Measurements from ENCODE around the gene ALG1.
"Not testable (repeated sequence)": the region's sequence is repeated elsewhere in the genome, so short reads cannot be mapped to it uniquely, and the experiment has no call there.

Gene ALG1

GRCh38 chr16:5065813-5066212, 5.8 kb upstream of the ALG1 start, which contains the start of gene C16orf89:
TSS of gene C16orf89 (minus strand) at chr16:5065956. CDS start at chr16:5065908, 48 bp downstream.
- no peak for FAIRE-seq
- no peak for DNase-seq (ENCODE audit: insufficient read length)
- TF ChIP-seq POLR2A (IDR thresholded peaks at IDR 0.05; ENCODE audit: low read depth, low read length): no peak
- no peak for TF ChIP-seq TAF1 (IDR thresholded peaks at IDR 0.05; ENCODE audit: borderline replicate concordance, low read depth, low read length)
- no peak for TF ChIP-seq POLR2AphosphoS5 (IDR thresholded peaks at IDR 0.05; ENCODE audit: low read depth, low read length)

- no peak for TF ChIP-seq POLR2A (IDR thresholded peaks at IDR 0.05; ENCODE audit: low read depth, low read length)
- no peak for TF ChIP-seq TAF1 (IDR thresholded peaks at IDR 0.05; ENCODE audit: borderline replicate concordance, low read depth, low read length)
- no peak for TF ChIP-seq POLR2AphosphoS5 (IDR thresholded peaks at IDR 0.05; ENCODE audit: low read depth, low read length)
- FAIRE-seq (no peak), DNase-seq (ENCODE audit: insufficient read length) (no peak)
These were observed 5.1 kb upstream of the ALG1 start for GRCh38 chr16:5066511-5066910.

- no peak for TF ChIP-seq TAF1 (IDR thresholded peaks at IDR 0.05; ENCODE audit: borderline replicate concordance, low read depth, low read length)
- no peak for TF ChIP-seq POLR2AphosphoS5 (IDR thresholded peaks at IDR 0.05; ENCODE audit: low read depth, low read length)
- TF ChIP-seq POLR2A (IDR thresholded peaks at IDR 0.05; ENCODE audit: low read depth, low read length): no peak
- no peak for FAIRE-seq
- DNase-seq (ENCODE audit: insufficient read length): no peak
These were observed 2.6 kb upstream of the ALG1 start for GRCh38 chr16:5069048-5069447.

- TF ChIP-seq TAF1 (IDR thresholded peaks at IDR 0.05; ENCODE audit: borderline replicate concordance, low read depth, low read length) (no peak), POLR2AphosphoS5 (IDR thresholded peaks at IDR 0.05; ENCODE audit: low read depth, low read length) (no peak), POLR2A (IDR thresholded peaks at IDR 0.05; ENCODE audit: low read depth, low read length) (no peak)
- no peak for DNase-seq (ENCODE audit: insufficient read length)
- FAIRE-seq: no peak
These were observed 1.8 kb upstream of the ALG1 start for GRCh38 chr16:5069854-5070253.

GRCh38 chr16:5070431-5071186, 1.0 kb upstream of the ALG1 start:
- FAIRE-seq (no peak), DNase-seq (ENCODE audit: insufficient read length) (no peak)
- TF ChIP-seq TAF1 (IDR thresholded peaks at IDR 0.05; ENCODE audit: borderline replicate concordance, low read depth, low read length) (no peak), POLR2A (IDR thresholded peaks at IDR 0.05; ENCODE audit: low read depth, low read length) (no peak), POLR2AphosphoS5 (IDR thresholded peaks at IDR 0.05; ENCODE audit: low read depth, low read length) (no peak)

GRCh38 chr16:5071341-5071680, 332 bp upstream of the ALG1 start:
- DNase-seq (ENCODE audit: insufficient read length): no peak
- TF ChIP-seq TAF1 (IDR thresholded peaks at IDR 0.05; ENCODE audit: borderline replicate concordance, low read depth, low read length) (no peak), POLR2AphosphoS5 (IDR thresholded peaks at IDR 0.05; ENCODE audit: low read depth, low read length) (no peak), POLR2A (IDR thresholded peaks at IDR 0.05; ENCODE audit: low read depth, low read length) (no peak)
- FAIRE-seq: no peak

GRCh38 chr16:5072334-5073278, 963 bp downstream of the ALG1 start:
- TF ChIP-seq POLR2A (IDR thresholded peaks at IDR 0.05; ENCODE audit: low read depth, low read length) (no peak), POLR2AphosphoS5 (IDR thresholded peaks at IDR 0.05; ENCODE audit: low read depth, low read length) (no peak), TAF1 (IDR thresholded peaks at IDR 0.05; ENCODE audit: borderline replicate concordance, low read depth, low read length) (no peak)
- FAIRE-seq (no peak), DNase-seq (ENCODE audit: insufficient read length) (no peak)

- DNase-seq (ENCODE audit: insufficient read length): no peak
- FAIRE-seq: no peak
- no peak for TF ChIP-seq POLR2A (IDR thresholded peaks at IDR 0.05; ENCODE audit: low read depth, low read length)
- TF ChIP-seq POLR2AphosphoS5 (IDR thresholded peaks at IDR 0.05; ENCODE audit: low read depth, low read length): no peak
- no peak for TF ChIP-seq TAF1 (IDR thresholded peaks at IDR 0.05; ENCODE audit: borderline replicate concordance, low read depth, low read length)
These were observed 1.6 kb downstream of the ALG1 start for GRCh38 chr16:5073279-5073629.

GRCh38 chr16:5073771-5074170, 2.1 kb downstream of the ALG1 start:
- not testable (repeated sequence) for DNase-seq (ENCODE audit: insufficient read length); FAIRE-seq

GRCh38 chr16:5075637-5076036, 4.0 kb downstream of the ALG1 start:
- FAIRE-seq: no peak
- TF ChIP-seq TAF1 (IDR thresholded peaks at IDR 0.05; ENCODE audit: borderline replicate concordance, low read depth, low read length) (no peak), POLR2A (IDR thresholded peaks at IDR 0.05; ENCODE audit: low read depth, low read length) (no peak), POLR2AphosphoS5 (IDR thresholded peaks at IDR 0.05; ENCODE audit: low read depth, low read length) (no peak)
- DNase-seq (ENCODE audit: insufficient read length): no peak

GRCh38 chr16:5077304-5077703, 5.7 kb downstream of the ALG1 start:
- TF ChIP-seq POLR2AphosphoS5 (IDR thresholded peaks at IDR 0.05; ENCODE audit: low read depth, low read length) (no peak), POLR2A (IDR thresholded peaks at IDR 0.05; ENCODE audit: low read depth, low read length) (no peak), TAF1 (IDR thresholded peaks at IDR 0.05; ENCODE audit: borderline replicate concordance, low read depth, low read length) (no peak)
- DNase-seq (ENCODE audit: insufficient read length) (no peak), FAIRE-seq (no peak)

GRCh38 chr16:5078626-5079025, 7.0 kb downstream of the ALG1 start:
- no peak for FAIRE-seq
- TF ChIP-seq POLR2AphosphoS5 (IDR thresholded peaks at IDR 0.05; ENCODE audit: low read depth, low read length) (no peak), POLR2A (IDR thresholded peaks at IDR 0.05; ENCODE audit: low read depth, low read length) (no peak), TAF1 (IDR thresholded peaks at IDR 0.05; ENCODE audit: borderline replicate concordance, low read depth, low read length) (no peak)
- DNase-seq (ENCODE audit: insufficient read length): no peak

GRCh38 chr16:5080461-5080860, 8.8 kb downstream of the ALG1 start:
- FAIRE-seq: not testable (repeated sequence)

GRCh38 chr16:5080996-5081395, 9.4 kb downstream of the ALG1 start:
- FAIRE-seq; DNase-seq (ENCODE audit: insufficient read length): not testable (repeated sequence)

More at GRCh38 chr16:5080461-5080860, 8.8 kb downstream of the ALG1 start:
- not testable (repeated sequence) for DNase-seq (ENCODE audit: insufficient read length)

- DNase-seq (ENCODE audit: insufficient read length); FAIRE-seq: not testable (repeated sequence)
These were observed 12.0 kb downstream of the ALG1 start for GRCh38 chr16:5083646-5084045.

GRCh38 chr16:5084099-5084731, 12.6 kb downstream of the ALG1 start:
- FAIRE-seq; DNase-seq (ENCODE audit: insufficient read length): not testable (repeated sequence)
